Smooth muscle cell of the brain vasculature (primary cell): ENCODE measurements around the gene DNAAF6.

Experiments used
- DNase-seq: peaks from one replicate; pipeline ENCODE4 v3.0.0-alpha.2; 2012; ENCODE audit warnings: low read depth, low spot score

The DNAAF6 gene

GRCh38 chrX:107293056-107293455 is 86.6 kb downstream of the DNAAF6 start:
- DNase-seq = no peak
